ENCODE results near the gene BSDC1. TPM values are rescaled to one million over a fixed set of nuclear protein-coding genes. Genes with fewer than 3 reads are reported as not detected.

Gene BSDC1
- total RNA-seq, 4 donors from 2014 or later: 60.6 to 88.7 (median 83.8) TPM

DNA sequence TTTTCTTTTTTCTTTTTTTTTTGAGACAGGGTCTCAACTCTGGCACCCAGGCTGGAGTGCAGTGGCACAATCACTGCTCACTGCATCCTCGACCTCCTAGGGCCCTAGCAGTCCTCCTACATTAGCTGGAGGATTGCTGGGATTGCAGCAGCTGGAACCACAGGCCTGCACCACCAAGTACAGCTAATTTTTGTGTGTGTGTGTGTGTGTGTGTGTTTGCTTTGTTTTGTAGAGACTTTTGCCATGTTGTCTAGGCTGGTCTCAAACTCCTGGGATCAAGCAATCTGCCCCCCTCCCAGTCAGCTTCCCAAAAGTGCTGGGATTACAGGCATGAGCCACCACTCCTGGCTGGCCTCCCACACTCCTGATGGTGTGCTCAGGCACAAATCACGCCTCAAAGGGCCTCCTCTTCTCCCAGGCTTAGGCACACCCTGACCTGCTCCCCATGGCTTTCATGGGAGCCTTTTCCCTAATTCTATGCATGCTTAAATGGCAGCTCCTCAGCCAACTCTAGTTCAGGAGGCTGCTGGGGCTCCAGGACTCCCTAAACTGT, 41.3 kb downstream of the BSDC1 start:
- DNase-seq (ENCODE audit: low spot score in 2 of 2): no peak
- no peaks in the 10 kb centered on the region for H3K9me3 ChIP-seq
- H3K36me3 ChIP-seq: peaks cover 0 to 9% (median 0%) of the 10 kb centered on the region in 3 donors
- peak overlapping the region in 1 of 4 donors; percentile 91 for H3K4me3 ChIP-seq
- H3K27me3 ChIP-seq: no peaks in the 10 kb centered on the region
- peak overlapping the region; percentile 94 to 99 (median 96) for H3K27ac ChIP-seq
- 48 to 62% methylated on average over 2 of the region's 2 CpGs for WGBS, 2 donors
- TF ChIP-seq POLR2A (IDR thresholded peaks at IDR 0.05) (no peak), EP300 (IDR thresholded peaks at IDR 0.05) (no peak)
- TF ChIP-seq, protein P1, sequence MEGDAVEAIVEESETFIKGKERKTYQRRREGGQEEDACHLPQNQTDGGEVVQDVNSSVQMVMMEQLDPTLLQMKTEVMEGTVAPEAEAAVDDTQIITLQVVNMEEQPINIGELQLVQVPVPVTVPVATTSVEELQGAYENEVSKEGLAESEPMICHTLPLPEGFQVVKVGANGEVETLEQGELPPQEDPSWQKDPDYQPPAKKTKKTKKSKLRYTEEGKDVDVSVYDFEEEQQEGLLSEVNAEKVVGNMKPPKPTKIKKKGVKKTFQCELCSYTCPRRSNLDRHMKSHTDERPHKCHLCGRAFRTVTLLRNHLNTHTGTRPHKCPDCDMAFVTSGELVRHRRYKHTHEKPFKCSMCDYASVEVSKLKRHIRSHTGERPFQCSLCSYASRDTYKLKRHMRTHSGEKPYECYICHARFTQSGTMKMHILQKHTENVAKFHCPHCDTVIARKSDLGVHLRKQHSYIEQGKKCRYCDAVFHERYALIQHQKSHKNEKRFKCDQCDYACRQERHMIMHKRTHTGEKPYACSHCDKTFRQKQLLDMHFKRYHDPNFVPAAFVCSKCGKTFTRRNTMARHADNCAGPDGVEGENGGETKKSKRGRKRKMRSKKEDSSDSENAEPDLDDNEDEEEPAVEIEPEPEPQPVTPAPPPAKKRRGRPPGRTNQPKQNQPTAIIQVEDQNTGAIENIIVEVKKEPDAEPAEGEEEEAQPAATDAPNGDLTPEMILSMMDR (IDR thresholded peaks at IDR 0.05): no peak
- peaks cover 0 to 56% (median 26%) of the 10 kb centered on the region in 4 donors for H3K4me1 ChIP-seq

DNA sequence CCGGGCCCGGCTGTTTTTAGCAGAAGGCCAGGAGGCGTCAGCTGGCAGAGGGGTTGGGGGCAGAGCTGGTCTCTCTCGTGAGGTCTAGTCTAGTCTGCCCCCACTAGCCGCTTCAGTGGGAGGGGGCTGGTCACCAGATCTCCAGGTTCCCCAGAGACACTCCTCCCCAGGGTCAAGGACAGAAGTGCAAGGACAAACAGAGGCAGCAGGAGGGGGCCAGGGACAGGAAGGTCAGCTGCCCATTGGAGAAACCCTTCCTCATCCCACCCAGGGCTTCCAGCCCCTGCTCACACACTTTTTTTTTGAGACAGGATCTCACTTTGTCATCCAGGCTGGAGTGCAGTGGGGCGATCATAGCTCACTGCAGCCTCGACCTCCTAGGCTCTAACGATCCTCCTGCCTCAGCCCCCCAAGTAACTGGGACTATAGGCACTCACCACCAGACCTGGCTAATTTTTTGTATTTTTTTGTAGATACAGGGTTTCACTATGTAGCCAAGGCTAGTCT, 41.9 kb downstream of the BSDC1 start:
- H3K4me1 ChIP-seq: peaks cover 0 to 56% (median 26%) of the 10 kb centered on the region in 4 donors
- peaks cover 0 to 9% (median 0%) of the 10 kb centered on the region in 3 donors for H3K36me3 ChIP-seq
- no peak for DNase-seq (ENCODE audit: low spot score in 2 of 2)
- peak overlapping the region; percentile 94 to 99 (median 96) for H3K27ac ChIP-seq
- TF ChIP-seq, protein P1 (IDR thresholded peaks at IDR 0.05): no peak
- TF ChIP-seq POLR2A (IDR thresholded peaks at IDR 0.05) (no peak), EP300 (IDR thresholded peaks at IDR 0.05) (no peak)
- H3K4me3 ChIP-seq: peak overlapping the region; percentile 51 to 96 (median 84)
- no peaks in the 10 kb centered on the region for H3K27me3 ChIP-seq
- no peaks in the 10 kb centered on the region for H3K9me3 ChIP-seq
- WGBS, 2 donors: 24 to 42% methylated on average over 5 to 8 of the region's 8 CpGs

DNA sequence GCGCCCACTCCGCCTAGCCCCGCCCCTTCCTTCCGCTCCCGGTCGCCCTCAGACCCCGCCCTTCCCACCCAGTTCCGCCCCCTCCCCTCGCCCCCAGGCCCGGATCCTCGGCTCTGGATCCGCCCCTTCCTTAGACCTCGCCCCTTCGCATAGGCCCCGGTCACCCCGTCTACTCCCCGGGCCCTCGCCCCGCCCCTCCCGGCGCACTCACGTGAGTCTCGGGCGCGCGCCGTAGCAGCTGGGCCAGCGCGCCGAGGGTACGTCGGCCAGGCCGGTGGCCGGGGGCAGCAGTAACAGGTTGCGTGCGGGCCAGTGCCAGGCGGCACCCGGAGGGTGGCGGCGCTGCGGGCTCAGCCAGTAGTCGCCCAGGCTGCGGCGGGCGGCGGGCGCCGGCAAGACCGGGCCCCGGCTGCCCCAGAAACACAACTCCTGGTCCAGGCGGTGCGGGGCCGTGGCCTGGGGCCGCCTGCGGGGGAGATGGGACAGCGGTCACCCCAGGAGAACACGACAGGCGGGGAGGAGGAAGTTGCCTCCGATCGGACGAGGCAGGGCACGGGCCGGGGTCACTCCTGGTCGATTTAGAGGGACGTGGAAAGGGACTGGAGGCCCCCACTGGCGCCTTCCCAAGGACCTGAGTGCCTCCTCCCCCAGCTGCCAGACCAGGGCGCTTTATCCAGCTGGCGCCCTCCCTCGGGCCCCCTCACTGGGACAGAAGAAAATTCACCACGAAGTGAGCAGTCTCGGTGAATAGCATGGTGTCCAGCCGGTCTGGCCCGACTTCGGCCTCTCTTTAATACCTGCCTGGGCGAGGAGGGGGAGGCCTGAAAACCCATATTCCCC, 42.6 kb downstream of the BSDC1 start:
- H3K4me1 ChIP-seq: peaks cover 0 to 56% (median 26%) of the 10 kb centered on the region in 4 donors
- H3K36me3 ChIP-seq: peaks cover 0 to 9% (median 0%) of the 10 kb centered on the region in 3 donors
- H3K9me3 ChIP-seq: no peaks in the 10 kb centered on the region
- TF ChIP-seq, protein P1 (IDR thresholded peaks at IDR 0.05): peak in 3 of 5 experiments; percentile 8 to 33 (median 29)
- peak in 1 of 2 donors; percentile 95 for TF ChIP-seq EP300 (IDR thresholded peaks at IDR 0.05)
- TF ChIP-seq POLR2A (IDR thresholded peaks at IDR 0.05): peak; percentile 89 to 96
- DNase-seq (ENCODE audit: low spot score in 2 of 2): peak; percentile 89 to 91
- 0 to 2% methylated on average over 22 to 25 of the region's 75 CpGs for WGBS, 2 donors
- H3K27me3 ChIP-seq: no peaks in the 10 kb centered on the region
- peak overlapping the region; percentile 94 to 99 (median 96) for H3K27ac ChIP-seq
- H3K4me3 ChIP-seq: peak overlapping the region; percentile 51 to 96 (median 84)

DNA sequence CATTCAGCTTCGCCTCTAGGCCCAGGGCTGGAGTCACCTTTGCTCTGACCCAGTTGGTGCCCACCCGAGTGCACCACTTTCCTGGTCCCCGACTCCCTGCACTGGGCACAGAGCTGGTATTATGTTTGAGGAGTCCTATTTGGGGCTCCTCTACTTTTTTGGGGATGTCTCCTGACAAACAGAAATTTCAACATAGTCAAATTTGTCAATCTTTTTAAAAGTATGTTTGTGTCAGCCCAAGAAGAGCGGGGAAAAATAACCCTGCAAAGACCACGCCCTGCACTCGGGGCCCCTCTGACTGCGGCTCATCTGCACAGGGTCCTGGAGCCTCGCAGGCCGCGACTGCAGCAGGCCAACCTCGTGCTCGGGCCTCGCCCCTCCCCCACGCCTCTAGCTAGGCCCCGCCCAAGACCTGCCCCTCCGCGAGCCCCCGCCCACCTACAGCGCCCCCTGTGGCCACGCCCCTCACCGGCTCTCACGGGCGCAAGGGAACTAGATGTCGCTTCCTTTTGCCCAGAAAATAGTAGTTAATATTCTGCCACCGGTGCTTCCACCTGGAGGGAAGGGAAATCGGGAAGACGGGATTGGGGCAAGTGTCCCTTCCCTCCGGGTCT, 43.3 kb downstream of the BSDC1 start:
- Histone ChIP-seq H3K9me3 (no peaks in the 10 kb centered on the region), H3K4me3 (peak overlapping the region; percentile 51 to 96 (median 84)), H3K4me1 (peaks cover 0 to 56% (median 26%) of the 10 kb centered on the region in 4 donors), H3K27me3 (no peaks in the 10 kb centered on the region), H3K36me3 (peaks cover 0 to 9% (median 0%) of the 10 kb centered on the region in 3 donors), H3K27ac (peak overlapping the region; percentile 94 to 99 (median 96))
- DNase-seq (ENCODE audit: low spot score in 2 of 2): peak; percentile 67 to 71
- 21% methylated on average over 22 to 28 of the region's 28 CpGs for WGBS, 2 donors
- no peak for TF ChIP-seq EP300 (IDR thresholded peaks at IDR 0.05)
- no peak for TF ChIP-seq POLR2A (IDR thresholded peaks at IDR 0.05)
- TF ChIP-seq, protein P1 (IDR thresholded peaks at IDR 0.05): peak; percentile 28 to 83 (median 73)
